Measurements from ENCODE around the gene ZNF282.

Gene ZNF282

DNA sequence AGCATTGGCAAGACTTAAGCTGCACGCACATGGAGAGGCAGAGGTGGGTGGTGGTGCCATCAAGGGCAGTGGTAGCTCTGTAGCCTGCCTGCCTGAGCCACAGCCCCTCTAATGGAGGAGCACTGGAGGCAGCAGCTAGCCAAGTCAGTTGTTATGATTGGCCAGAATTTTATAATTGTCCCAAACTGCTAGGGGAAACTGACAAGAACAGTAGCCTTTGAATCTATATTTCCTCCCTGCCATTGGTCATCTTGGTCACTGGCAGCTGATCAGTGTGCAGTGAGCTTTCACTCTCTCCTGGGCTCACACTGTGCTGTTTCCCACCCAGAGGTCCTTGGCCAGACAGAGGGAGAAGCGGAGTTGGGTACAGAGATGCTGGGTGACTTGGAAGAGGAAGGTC lies 57.0 kb downstream of the ZNF282 start:
- H3K27ac ChIP-seq: no peak overlapping the region
- TF ChIP-seq, protein P1, sequence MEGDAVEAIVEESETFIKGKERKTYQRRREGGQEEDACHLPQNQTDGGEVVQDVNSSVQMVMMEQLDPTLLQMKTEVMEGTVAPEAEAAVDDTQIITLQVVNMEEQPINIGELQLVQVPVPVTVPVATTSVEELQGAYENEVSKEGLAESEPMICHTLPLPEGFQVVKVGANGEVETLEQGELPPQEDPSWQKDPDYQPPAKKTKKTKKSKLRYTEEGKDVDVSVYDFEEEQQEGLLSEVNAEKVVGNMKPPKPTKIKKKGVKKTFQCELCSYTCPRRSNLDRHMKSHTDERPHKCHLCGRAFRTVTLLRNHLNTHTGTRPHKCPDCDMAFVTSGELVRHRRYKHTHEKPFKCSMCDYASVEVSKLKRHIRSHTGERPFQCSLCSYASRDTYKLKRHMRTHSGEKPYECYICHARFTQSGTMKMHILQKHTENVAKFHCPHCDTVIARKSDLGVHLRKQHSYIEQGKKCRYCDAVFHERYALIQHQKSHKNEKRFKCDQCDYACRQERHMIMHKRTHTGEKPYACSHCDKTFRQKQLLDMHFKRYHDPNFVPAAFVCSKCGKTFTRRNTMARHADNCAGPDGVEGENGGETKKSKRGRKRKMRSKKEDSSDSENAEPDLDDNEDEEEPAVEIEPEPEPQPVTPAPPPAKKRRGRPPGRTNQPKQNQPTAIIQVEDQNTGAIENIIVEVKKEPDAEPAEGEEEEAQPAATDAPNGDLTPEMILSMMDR (conservative IDR thresholded peaks at IDR 0.05): no peak
- TF ChIP-seq ZFX (IDR thresholded peaks at IDR 0.05): no peak

DNA sequence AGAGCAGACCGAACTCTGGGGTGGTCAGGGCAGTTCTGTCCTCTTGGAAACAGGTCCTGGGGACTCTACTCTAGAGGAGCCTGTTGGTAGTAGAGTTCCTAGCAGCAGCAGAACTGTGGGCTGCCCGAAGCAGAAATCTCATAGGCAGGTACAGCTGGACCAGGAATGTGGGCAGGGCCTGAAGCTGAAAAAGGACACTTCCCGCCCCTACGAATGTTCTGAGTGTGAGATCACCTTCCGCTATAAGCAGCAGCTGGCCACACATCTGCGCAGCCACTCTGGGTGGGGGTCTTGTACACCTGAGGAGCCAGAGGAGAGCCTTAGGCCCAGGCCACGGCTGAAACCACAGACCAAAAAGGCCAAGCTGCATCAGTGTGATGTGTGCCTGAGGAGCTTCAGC lies 58.3 kb downstream of the ZNF282 start:
- H3K27ac ChIP-seq: no peak overlapping the region
- TF ChIP-seq, protein P1 (conservative IDR thresholded peaks at IDR 0.05): no peak

DNA sequence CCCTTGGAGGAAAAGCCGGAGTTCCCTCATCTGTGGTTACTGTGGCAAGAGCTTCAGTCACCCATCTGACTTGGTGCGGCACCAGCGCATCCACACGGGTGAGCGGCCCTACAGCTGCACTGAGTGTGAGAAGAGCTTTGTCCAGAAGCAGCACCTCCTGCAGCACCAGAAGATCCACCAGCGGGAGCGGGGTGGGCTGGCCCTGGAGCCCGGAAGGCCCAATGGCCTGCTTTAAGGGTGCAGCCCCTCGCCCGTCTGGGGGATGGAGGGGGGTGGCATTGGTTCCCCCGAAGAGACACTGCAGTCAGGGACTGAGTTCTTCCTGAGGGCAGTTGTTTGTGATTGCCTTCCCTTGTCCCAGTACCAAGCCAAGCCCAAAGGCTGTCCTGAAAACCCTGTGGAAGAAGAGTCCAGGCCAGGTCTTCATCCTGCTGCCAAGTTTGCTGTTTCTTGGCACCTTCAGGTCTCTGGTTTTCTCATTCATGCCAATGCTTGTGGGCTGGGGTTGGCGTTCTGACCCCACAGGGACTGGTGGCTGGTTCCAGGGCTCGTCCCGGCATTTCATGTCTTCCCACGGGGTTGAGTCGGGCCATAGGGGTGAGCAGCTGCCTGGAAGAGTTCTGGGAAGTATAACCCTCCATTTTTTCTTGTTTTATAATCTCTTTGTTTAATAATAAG lies 59.0 kb downstream of the ZNF282 start:
- TF ChIP-seq, protein P1 (conservative IDR thresholded peaks at IDR 0.05): no peak
- TF ChIP-seq ZFX (IDR thresholded peaks at IDR 0.05): no peak
- no peak overlapping the region for H3K27ac ChIP-seq

DNA sequence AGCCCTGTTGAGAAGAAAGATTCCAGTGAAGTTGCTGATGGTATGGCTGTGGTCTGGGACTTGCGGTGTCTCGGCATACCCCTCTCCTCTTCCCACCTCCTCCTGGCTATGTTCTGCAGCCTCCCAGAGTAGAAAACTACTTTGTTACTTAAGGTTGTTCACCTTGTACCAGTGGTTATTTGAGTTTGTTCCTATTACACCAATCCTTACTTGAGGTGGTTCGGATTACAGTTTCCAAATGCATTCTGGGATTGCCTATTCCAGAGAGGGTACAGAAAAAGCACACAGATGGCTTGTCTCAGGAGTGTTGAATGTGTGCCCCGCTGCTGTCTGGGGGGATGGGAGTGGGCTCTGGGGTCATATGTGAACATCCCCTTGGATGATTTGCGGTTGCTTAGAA lies 59.8 kb downstream of the ZNF282 start:
- no peak for TF ChIP-seq ZFX (IDR thresholded peaks at IDR 0.05)
- TF ChIP-seq, protein P1 (conservative IDR thresholded peaks at IDR 0.05): no peak

DNA sequence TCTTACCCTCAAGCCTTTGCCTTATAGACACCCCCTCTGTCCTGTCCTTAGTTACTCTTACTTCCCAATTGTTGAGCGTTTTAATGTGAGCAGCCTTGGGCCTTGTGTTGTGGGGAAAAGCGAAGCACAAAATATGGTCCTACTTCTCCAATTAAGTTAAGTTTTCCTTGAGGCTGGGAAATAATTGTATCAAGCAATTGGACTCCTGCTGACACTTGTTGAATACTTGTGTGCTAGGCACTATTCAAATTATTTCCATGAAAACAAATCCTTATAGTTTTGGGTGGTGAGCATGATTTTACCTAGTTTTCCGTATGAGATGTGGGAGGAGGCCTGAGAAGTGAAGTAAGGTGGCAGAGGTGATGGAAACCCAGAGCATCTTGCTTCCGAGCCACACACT lies 61.2 kb downstream of the ZNF282 start:
- TF ChIP-seq, protein P1 (conservative IDR thresholded peaks at IDR 0.05): no peak
- TF ChIP-seq ZFX (IDR thresholded peaks at IDR 0.05): no peak
- H3K27ac ChIP-seq: no peak overlapping the region

More for the DNA sequence above, 59.8 kb downstream of the ZNF282 start:
- H3K27ac ChIP-seq: no peak overlapping the region

DNA sequence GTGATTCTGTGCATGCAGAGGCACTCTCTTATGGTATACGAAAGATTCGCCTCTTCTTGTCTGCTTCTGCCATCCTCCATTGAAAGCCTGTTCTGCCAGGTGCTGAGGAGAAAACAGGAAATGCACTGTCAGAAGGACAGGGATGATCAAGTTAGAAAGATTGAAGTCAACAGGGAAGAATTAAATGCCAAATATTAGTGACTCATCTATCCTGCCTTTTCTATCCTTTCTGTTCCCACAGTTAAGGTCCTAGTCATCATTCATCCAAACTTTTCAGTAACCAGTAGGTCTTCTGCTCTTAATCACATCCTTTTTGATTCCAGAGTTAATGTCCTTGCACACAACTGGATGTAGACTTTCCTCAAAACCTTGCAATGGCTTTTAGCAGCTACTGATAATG lies 61.8 kb downstream of the ZNF282 start:
- TF ChIP-seq, protein P1 (conservative IDR thresholded peaks at IDR 0.05): no peak
- TF ChIP-seq ZFX (IDR thresholded peaks at IDR 0.05): no peak
- no peak overlapping the region for H3K27ac ChIP-seq

DNA sequence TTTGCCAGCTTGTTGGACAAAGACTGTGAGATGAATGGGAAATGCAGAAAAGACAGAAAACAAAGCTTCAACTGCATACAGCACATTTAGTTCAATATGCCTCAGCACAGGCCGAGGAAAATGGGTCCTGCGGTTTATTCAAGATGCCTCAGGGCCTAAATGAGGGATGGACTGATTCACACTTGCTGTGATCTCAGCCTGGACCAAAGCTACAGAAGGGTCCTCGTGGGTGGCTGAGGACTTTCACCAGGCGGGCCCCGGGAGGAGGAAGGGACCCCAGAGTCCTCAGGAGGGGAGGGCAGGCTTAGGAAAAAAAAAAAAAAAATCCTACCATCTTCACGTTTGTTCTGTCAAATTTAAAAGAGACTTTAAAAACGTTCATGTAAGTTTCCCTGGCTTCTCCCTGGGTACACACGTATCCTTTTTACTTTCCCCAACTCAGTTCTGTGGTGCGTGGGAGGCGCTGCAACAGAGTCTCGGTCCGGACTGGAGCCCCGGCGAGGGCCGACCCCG lies 66.0 kb downstream of the ZNF282 start:
- H3K27ac ChIP-seq: peak overlapping the region; percentile 85

More for the DNA sequence above, 66.0 kb downstream of the ZNF282 start:
- TF ChIP-seq, protein P1 (conservative IDR thresholded peaks at IDR 0.05): 0 out of 2 replicates have a peak, but pooled peaks have one; percentile 5
- TF ChIP-seq ZFX (IDR thresholded peaks at IDR 0.05): no peak
